A549 (cell line): ENCODE measurements around the gene MTHFSD.

Experiments
- JUN ChIP-seq, 2 experiments: fragments of >200 bp; sonication (Bioruptor Twin); formaldehyde crosslinking; IDR thresholded peaks; 2 replicates in 1 of 2; 3 replicates in 1 of 2; pipeline ENCODE4 v1.6.1; 2016 to 2017
- KDM1A ChIP-seq: fragments of 200-600 bp; sonication (generic); IDR thresholded peaks from 2 replicates; pipeline ENCODE4 v1.6.1; 2016; ENCODE audit warnings: low read depth, mild to moderate bottlenecking
- KDM5A ChIP-seq: fragments of 200-600 bp; sonication (generic); IDR thresholded peaks from 2 replicates; pipeline ENCODE4 v1.6.1; 2016; ENCODE audit warnings: antibody characterized with exemption, mild to moderate bottlenecking
- MAFK ChIP-seq: fragments of 450-650 bp; IDR thresholded peaks from 2 replicates; pipeline ENCODE4 v1.6.1; 2014; ENCODE audit not compliant: partially characterized antibody
- POLR2A ChIP-seq: IDR thresholded peaks from 2 replicates; pipeline ENCODE4 v1.6.1; 2012; ENCODE audit warnings: mild to moderate bottlenecking, low read length
- SMC3 ChIP-seq: fragments of >200 bp; sonication (Bioruptor Twin); formaldehyde crosslinking; IDR thresholded peaks from 3 replicates; pipeline ENCODE4 v1.6.1; 2018; ENCODE audit warnings: inconsistent platforms
- TF ChIP-seq, protein P1 (sequence below): fragments of >200 bp; sonication (Bioruptor Twin); formaldehyde crosslinking; IDR thresholded peaks from 3 replicates; pipeline ENCODE4 v1.5.1; 2016
- TF ChIP-seq, protein P2 (sequence below): fragments of 200-600 bp; sonication (generic); IDR thresholded peaks from 2 replicates; pipeline ENCODE4 v1.6.1; 2016; ENCODE audit warnings: antibody characterized with exemption, mild to moderate bottlenecking, moderate library complexity

DNA sequence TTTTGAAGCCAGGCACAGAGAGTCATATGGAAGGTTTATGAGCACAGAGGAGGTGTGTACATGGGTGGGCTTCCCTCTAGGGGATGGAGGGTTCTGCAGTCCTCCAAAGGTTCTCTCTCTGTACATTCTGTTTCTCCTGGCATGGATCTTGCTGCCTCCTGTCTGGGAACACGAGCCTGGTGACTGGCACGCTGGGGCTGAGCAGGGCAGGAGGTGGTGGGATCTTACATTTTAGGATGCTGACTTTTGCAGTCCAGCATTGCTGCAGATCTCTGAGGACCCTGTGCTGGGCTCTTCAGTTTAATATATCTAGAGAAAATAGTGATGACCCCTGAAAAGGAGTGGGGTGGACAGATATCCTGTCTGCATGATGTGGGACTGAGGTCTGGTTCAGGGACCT, 46.3 kb upstream of the MTHFSD start:
- TF ChIP-seq SMC3 (no peak), KDM1A (no peak), JUN (IDR thresholded peaks at IDR 0.05) (no peak), POLR2A (no peak), MAFK (no peak), KDM5A (no peak)
- TF ChIP-seq, protein P1, sequence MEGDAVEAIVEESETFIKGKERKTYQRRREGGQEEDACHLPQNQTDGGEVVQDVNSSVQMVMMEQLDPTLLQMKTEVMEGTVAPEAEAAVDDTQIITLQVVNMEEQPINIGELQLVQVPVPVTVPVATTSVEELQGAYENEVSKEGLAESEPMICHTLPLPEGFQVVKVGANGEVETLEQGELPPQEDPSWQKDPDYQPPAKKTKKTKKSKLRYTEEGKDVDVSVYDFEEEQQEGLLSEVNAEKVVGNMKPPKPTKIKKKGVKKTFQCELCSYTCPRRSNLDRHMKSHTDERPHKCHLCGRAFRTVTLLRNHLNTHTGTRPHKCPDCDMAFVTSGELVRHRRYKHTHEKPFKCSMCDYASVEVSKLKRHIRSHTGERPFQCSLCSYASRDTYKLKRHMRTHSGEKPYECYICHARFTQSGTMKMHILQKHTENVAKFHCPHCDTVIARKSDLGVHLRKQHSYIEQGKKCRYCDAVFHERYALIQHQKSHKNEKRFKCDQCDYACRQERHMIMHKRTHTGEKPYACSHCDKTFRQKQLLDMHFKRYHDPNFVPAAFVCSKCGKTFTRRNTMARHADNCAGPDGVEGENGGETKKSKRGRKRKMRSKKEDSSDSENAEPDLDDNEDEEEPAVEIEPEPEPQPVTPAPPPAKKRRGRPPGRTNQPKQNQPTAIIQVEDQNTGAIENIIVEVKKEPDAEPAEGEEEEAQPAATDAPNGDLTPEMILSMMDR = no peak
- TF ChIP-seq, protein P2, sequence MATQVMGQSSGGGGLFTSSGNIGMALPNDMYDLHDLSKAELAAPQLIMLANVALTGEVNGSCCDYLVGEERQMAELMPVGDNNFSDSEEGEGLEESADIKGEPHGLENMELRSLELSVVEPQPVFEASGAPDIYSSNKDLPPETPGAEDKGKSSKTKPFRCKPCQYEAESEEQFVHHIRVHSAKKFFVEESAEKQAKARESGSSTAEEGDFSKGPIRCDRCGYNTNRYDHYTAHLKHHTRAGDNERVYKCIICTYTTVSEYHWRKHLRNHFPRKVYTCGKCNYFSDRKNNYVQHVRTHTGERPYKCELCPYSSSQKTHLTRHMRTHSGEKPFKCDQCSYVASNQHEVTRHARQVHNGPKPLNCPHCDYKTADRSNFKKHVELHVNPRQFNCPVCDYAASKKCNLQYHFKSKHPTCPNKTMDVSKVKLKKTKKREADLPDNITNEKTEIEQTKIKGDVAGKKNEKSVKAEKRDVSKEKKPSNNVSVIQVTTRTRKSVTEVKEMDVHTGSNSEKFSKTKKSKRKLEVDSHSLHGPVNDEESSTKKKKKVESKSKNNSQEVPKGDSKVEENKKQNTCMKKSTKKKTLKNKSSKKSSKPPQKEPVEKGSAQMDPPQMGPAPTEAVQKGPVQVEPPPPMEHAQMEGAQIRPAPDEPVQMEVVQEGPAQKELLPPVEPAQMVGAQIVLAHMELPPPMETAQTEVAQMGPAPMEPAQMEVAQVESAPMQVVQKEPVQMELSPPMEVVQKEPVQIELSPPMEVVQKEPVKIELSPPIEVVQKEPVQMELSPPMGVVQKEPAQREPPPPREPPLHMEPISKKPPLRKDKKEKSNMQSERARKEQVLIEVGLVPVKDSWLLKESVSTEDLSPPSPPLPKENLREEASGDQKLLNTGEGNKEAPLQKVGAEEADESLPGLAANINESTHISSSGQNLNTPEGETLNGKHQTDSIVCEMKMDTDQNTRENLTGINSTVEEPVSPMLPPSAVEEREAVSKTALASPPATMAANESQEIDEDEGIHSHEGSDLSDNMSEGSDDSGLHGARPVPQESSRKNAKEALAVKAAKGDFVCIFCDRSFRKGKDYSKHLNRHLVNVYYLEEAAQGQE = no peak
